ENCODE measurements around the gene FBXO30. TPM values are rescaled to one million over a fixed set of nuclear protein-coding genes. Genes with fewer than 3 reads are reported as not detected.

FBXO30 gene
- total RNA-seq, 1 experiment from 2014 or later: 10.6 TPM

DNA sequence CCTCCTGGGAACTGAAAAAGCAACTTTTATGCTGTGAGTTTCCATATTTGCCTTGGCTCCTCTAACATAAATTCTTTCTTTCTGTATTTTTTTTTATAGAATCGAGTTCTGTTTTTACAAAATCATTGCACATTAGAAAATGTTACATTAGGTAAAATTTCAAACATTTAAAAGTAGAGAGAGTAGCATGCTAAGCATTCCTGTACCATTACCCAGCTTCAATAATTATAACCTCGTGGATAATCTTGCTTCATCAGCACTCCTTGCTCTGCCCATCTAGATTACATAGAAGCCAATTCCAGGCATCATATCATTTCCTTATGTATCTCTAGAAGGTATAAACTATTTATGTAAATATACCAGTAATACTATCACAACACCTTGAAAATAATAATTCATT, 15.4 kb upstream of the FBXO30 start:
- H3K36me3 Mint-ChIP-seq (ENCODE audit: insufficient read depth, unreplicated experiment): peaks cover 5% of the 10 kb centered on the region
- DNase-seq (ENCODE audit: unreplicated experiment): no peak
- H3K4me1 Mint-ChIP-seq (ENCODE audit: insufficient read depth, unreplicated experiment): no peaks in the 10 kb centered on the region
- H3K27ac Mint-ChIP-seq (ENCODE audit: low read depth, unreplicated experiment): no peak overlapping the region
- H3K9me3 Mint-ChIP-seq (ENCODE audit: unreplicated experiment): no peaks in the 10 kb centered on the region
- ChIA-PET CTCF (interaction anchor here (1.2 kb wide), 1 partner anchor 15 kb away, joined by 3 read pairs; the partner anchor contains the start of gene FBXO30), POLR2A (interaction anchor here (2.2 to 2.4 kb wide), 2 partner anchors 12 to 95 kb away, joined by 5 to 8 read pairs; partner anchors contain the start of gene EPM2A)
- no TSS peak for BruUV-seq (replicated peaks)
- TF ChIP-seq, protein P1, sequence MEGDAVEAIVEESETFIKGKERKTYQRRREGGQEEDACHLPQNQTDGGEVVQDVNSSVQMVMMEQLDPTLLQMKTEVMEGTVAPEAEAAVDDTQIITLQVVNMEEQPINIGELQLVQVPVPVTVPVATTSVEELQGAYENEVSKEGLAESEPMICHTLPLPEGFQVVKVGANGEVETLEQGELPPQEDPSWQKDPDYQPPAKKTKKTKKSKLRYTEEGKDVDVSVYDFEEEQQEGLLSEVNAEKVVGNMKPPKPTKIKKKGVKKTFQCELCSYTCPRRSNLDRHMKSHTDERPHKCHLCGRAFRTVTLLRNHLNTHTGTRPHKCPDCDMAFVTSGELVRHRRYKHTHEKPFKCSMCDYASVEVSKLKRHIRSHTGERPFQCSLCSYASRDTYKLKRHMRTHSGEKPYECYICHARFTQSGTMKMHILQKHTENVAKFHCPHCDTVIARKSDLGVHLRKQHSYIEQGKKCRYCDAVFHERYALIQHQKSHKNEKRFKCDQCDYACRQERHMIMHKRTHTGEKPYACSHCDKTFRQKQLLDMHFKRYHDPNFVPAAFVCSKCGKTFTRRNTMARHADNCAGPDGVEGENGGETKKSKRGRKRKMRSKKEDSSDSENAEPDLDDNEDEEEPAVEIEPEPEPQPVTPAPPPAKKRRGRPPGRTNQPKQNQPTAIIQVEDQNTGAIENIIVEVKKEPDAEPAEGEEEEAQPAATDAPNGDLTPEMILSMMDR (IDR thresholded peaks at IDR 0.05; ENCODE audit: unreplicated experiment): no peak
- no peaks in the 10 kb centered on the region for H3K27me3 Mint-ChIP-seq (ENCODE audit: insufficient read depth, unreplicated experiment)
- intact Hi-C loops (cut with micrococcal nuclease): no loop called here
- no peak overlapping the region for H3K4me3 Mint-ChIP-seq (ENCODE audit: unreplicated experiment)

DNA sequence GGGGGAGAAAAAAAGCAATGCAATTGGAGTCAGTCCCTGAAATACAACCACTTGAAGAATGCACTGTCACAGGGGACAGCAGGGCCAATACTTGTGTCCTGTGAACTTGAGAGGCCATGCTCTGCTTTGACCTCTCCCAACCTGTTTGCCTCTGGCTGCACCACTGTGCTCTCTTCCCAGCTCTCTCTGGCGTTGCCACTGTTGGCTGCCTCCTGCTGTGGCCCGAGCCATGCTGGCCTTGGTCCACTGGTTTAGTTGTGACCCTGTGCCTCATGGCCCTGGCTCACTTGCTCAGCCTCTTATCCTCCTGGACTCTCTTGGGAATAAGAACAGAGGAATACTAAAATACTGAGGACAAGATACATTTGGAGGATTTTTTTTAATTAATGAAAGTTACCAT, 14.5 kb upstream of the FBXO30 start:
- H3K36me3 Mint-ChIP-seq (ENCODE audit: insufficient read depth, unreplicated experiment): peaks cover 7% of the 10 kb centered on the region
- no peak for DNase-seq (ENCODE audit: unreplicated experiment)
- H3K9me3 Mint-ChIP-seq (ENCODE audit: unreplicated experiment): no peaks in the 10 kb centered on the region
- ChIA-PET POLR2A (no interaction called here), CTCF (no interaction called here)
- no peak overlapping the region for H3K27ac Mint-ChIP-seq (ENCODE audit: low read depth, unreplicated experiment)
- no peaks in the 10 kb centered on the region for H3K27me3 Mint-ChIP-seq (ENCODE audit: insufficient read depth, unreplicated experiment)
- intact Hi-C loops (cut with micrococcal nuclease): no loop called here
- no peaks in the 10 kb centered on the region for H3K4me1 Mint-ChIP-seq (ENCODE audit: insufficient read depth, unreplicated experiment)
- no TSS peak for BruUV-seq (replicated peaks)
- TF ChIP-seq, protein P1 (IDR thresholded peaks at IDR 0.05; ENCODE audit: unreplicated experiment): no peak
- H3K4me3 Mint-ChIP-seq (ENCODE audit: unreplicated experiment): no peak overlapping the region

DNA sequence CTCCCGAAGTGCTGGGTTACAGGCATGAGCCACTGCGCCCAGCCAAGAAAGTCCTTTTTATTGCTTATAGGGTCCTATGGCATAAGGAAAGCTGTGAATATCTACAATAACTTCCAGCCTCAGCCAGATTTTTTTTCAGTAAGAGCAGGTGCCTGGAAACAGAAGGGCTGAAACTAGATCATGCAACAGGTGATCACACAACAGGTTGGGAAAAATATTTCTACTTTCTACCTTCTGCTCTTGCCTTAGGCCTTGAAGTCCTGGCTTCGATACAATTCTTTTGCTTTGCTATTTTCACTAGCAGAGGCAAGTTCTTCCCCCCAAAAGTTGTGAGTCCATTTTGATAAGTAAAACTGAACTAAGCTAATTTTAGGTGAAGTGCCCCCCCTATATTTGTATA, 9.7 kb upstream of the FBXO30 start:
- BruUV-seq (replicated peaks): no TSS peak
- Mint-ChIP-seq H3K9me3 (ENCODE audit: unreplicated experiment) (no peaks in the 10 kb centered on the region), H3K27me3 (ENCODE audit: insufficient read depth, unreplicated experiment) (no peaks in the 10 kb centered on the region), H3K36me3 (ENCODE audit: insufficient read depth, unreplicated experiment) (peaks cover 7% of the 10 kb centered on the region), H3K4me3 (ENCODE audit: unreplicated experiment) (no peak overlapping the region), H3K27ac (ENCODE audit: low read depth, unreplicated experiment) (no peak overlapping the region), H3K4me1 (ENCODE audit: insufficient read depth, unreplicated experiment) (no peaks in the 10 kb centered on the region)
- DNase-seq (ENCODE audit: unreplicated experiment): no peak
- ChIA-PET CTCF (no interaction called here), POLR2A (interaction anchor here (1.7 kb wide), 1 partner anchor 9 kb away, joined by 8 read pairs; no protein-coding TSS in a partner anchor)
- TF ChIP-seq, protein P1 (IDR thresholded peaks at IDR 0.05; ENCODE audit: unreplicated experiment): no peak
- intact Hi-C loops (cut with micrococcal nuclease): no loop called here

DNA sequence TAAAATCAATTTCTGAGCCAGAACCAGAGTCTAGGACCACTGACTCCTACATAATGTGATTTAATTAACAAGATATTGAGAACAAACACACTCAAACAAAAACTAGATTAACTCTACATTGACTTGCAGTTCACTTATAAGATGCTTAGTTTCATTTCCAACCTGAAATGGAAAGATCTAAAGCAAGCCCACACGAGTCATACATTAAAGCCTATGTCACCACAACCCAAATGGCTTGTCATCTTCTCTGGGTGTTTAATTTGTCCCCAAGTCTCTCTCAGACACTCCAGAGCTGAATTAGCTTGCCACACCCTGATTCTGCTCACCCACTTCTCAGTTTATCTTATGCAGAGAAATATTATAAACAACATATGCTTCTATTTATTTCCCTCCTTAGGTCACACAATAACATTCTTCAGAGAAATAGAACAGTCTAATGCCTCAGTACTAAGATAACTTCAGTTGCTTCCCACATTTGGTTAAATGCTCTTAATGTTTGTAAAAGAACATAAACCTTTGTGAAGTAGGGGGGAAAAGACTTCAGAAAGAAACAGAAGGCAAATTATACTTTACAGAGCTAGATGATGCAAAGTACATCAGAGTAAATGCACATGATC, 8.8 kb upstream of the FBXO30 start:
- Mint-ChIP-seq H3K9me3 (ENCODE audit: unreplicated experiment) (no peaks in the 10 kb centered on the region), H3K36me3 (ENCODE audit: insufficient read depth, unreplicated experiment) (peaks cover 7% of the 10 kb centered on the region), H3K27ac (ENCODE audit: low read depth, unreplicated experiment) (no peak overlapping the region), H3K4me3 (ENCODE audit: unreplicated experiment) (no peak overlapping the region), H3K27me3 (ENCODE audit: insufficient read depth, unreplicated experiment) (no peaks in the 10 kb centered on the region), H3K4me1 (ENCODE audit: insufficient read depth, unreplicated experiment) (no peaks in the 10 kb centered on the region)
- CTCF ChIA-PET: no interaction called here
- BruUV-seq (replicated peaks): no TSS peak
- TF ChIP-seq, protein P1 (IDR thresholded peaks at IDR 0.05; ENCODE audit: unreplicated experiment): no peak
- intact Hi-C loops (cut with micrococcal nuclease): no loop called here
- POLR2A ChIA-PET: interaction anchor here (1.7 kb wide), 1 partner anchor 8 kb away, joined by 8 read pairs; no protein-coding TSS in a partner anchor
- no peak for DNase-seq (ENCODE audit: unreplicated experiment)
